ENCODE measurements around the gene PSMD7.

Gene PSMD7

GRCh38 chr16:74298104-74298503, 1.5 kb downstream of the PSMD7 start:
- H3K27ac ChIP-seq (ENCODE audit: low read length, poor library complexity, severe bottlenecking), result no peak overlapping the region
- no peak overlapping the region for H4K8ac ChIP-seq (ENCODE audit: low read length)
- H2BK15ac ChIP-seq (ENCODE audit: low read depth, poor library complexity, severe bottlenecking), result no peak overlapping the region
- H3K14ac ChIP-seq (ENCODE audit: low read length in 2 of 2), result no peak overlapping the region
- no peak overlapping the region for H2BK12ac ChIP-seq (ENCODE audit: low read length in 2 of 2)
- no peaks in the 10 kb centered on the region for H3K27me3 ChIP-seq (ENCODE audit: control insufficient read depth in 1 of 2, insufficient read depth in 1 of 2, low read length in 2 of 2)
- peaks cover 10 to 50% of the 10 kb centered on the region in 2 experiments for H3K36me3 ChIP-seq (ENCODE audit: control insufficient read depth in 1 of 2, insufficient read depth in 2 of 2, low read depth in 1 of 2, low read length in 2 of 2)
- H3K4me3 ChIP-seq (ENCODE audit: insufficient read depth in 1 of 2, low read depth in 1 of 2, low read length in 2 of 2), result peak overlapping the region in 1 of 2 experiments; percentile 97
- WGBS, result 100% methylated on average over 2 of the region's 2 CpGs
- H2AK5ac ChIP-seq (ENCODE audit: low read length, severe bottlenecking), result no peak overlapping the region
- no peaks in the 10 kb centered on the region for H3K9me3 ChIP-seq (ENCODE audit: control insufficient read depth, low read length)
- H2BK5ac ChIP-seq (ENCODE audit: low read depth, low read length, poor library complexity, severe bottlenecking), result no peak overlapping the region
- H3K18ac ChIP-seq (ENCODE audit: low read depth in 1 of 2, low read length in 2 of 2), result no peak overlapping the region
- no peak overlapping the region for H4K91ac ChIP-seq (ENCODE audit: low read length)
- no peak overlapping the region for H2AFZ ChIP-seq (ENCODE audit: low read depth, low read length)
- no peak overlapping the region for H3K4ac ChIP-seq (ENCODE audit: low read depth in 1 of 2, low read length in 2 of 2)
- no peak overlapping the region for H2BK120ac ChIP-seq (ENCODE audit: low read depth, low read length)
- H3K4me1 ChIP-seq (ENCODE audit: control insufficient read depth, insufficient read depth, low read depth, low read length), result peaks cover 10% of the 10 kb centered on the region
- DNase-seq, result no peak
- H3K9ac ChIP-seq (ENCODE audit: low read length), result peak overlapping the region; percentile 99
- H3K4me2 ChIP-seq (ENCODE audit: low read length, poor library complexity, severe bottlenecking), result peak overlapping the region; percentile 92
- no peak overlapping the region for H3K23ac ChIP-seq (ENCODE audit: low read length in 2 of 2)
- peaks cover 12% of the 10 kb centered on the region for H3K79me1 ChIP-seq (replicated peaks; ENCODE audit: low read length, poor library complexity, severe bottlenecking)

- Histone ChIP-seq H2BK5ac (ENCODE audit: low read depth, low read length, poor library complexity, severe bottlenecking) (no peak overlapping the region), H3K36me3 (ENCODE audit: control insufficient read depth in 1 of 2, insufficient read depth in 2 of 2, low read depth in 1 of 2, low read length in 2 of 2) (peaks cover 32 to 92% of the 10 kb centered on the region in 2 experiments), H2BK120ac (ENCODE audit: low read depth, low read length) (no peak overlapping the region), H3K18ac (ENCODE audit: low read depth in 1 of 2, low read length in 2 of 2) (no peak overlapping the region), H3K79me1 (replicated peaks; ENCODE audit: low read length, poor library complexity, severe bottlenecking) (peaks cover 20% of the 10 kb centered on the region), H3K27ac (ENCODE audit: low read length, poor library complexity, severe bottlenecking) (no peak overlapping the region), H3K23ac (ENCODE audit: low read length in 2 of 2) (no peak overlapping the region), H2BK12ac (ENCODE audit: low read length in 2 of 2) (no peak overlapping the region), H3K4me3 (ENCODE audit: insufficient read depth in 1 of 2, low read depth in 1 of 2, low read length in 2 of 2) (no peak overlapping the region), H4K91ac (ENCODE audit: low read length) (no peak overlapping the region), H2AK5ac (ENCODE audit: low read length, severe bottlenecking) (no peak overlapping the region), H3K9ac (ENCODE audit: low read length) (no peak overlapping the region), H3K14ac (ENCODE audit: low read length in 2 of 2) (no peak overlapping the region), H4K8ac (ENCODE audit: low read length) (no peak overlapping the region), H3K4me2 (ENCODE audit: low read length, poor library complexity, severe bottlenecking) (no peak overlapping the region), H3K4me1 (ENCODE audit: control insufficient read depth, insufficient read depth, low read depth, low read length) (peaks cover 9% of the 10 kb centered on the region), H2AFZ (ENCODE audit: low read depth, low read length) (no peak overlapping the region), H2BK15ac (ENCODE audit: low read depth, poor library complexity, severe bottlenecking) (no peak overlapping the region), H3K4ac (ENCODE audit: low read depth in 1 of 2, low read length in 2 of 2) (no peak overlapping the region), H3K9me3 (ENCODE audit: control insufficient read depth, low read length) (no peaks in the 10 kb centered on the region), H3K27me3 (ENCODE audit: control insufficient read depth in 1 of 2, insufficient read depth in 1 of 2, low read length in 2 of 2) (no peaks in the 10 kb centered on the region)
- WGBS, result 90% methylated on average over 4 of the region's 5 CpGs
- DNase-seq, result no peak
Measured at GRCh38 chr16:74302341-74302740, 5.7 kb downstream of the PSMD7 start.

- peaks cover 35 to 85% of the 10 kb centered on the region in 2 experiments for H3K36me3 ChIP-seq (ENCODE audit: control insufficient read depth in 1 of 2, insufficient read depth in 2 of 2, low read depth in 1 of 2, low read length in 2 of 2)
- H3K27me3 ChIP-seq (ENCODE audit: control insufficient read depth in 1 of 2, insufficient read depth in 1 of 2, low read length in 2 of 2), result no peaks in the 10 kb centered on the region
- H3K14ac ChIP-seq (ENCODE audit: low read length in 2 of 2), result no peak overlapping the region
- no peaks in the 10 kb centered on the region for H3K9me3 ChIP-seq (ENCODE audit: control insufficient read depth, low read length)
- no peak overlapping the region for H2AFZ ChIP-seq (ENCODE audit: low read depth, low read length)
- no peak overlapping the region for H3K27ac ChIP-seq (ENCODE audit: low read length, poor library complexity, severe bottlenecking)
- no peak overlapping the region for H2BK120ac ChIP-seq (ENCODE audit: low read depth, low read length)
- no peaks in the 10 kb centered on the region for H3K4me1 ChIP-seq (ENCODE audit: control insufficient read depth, insufficient read depth, low read depth, low read length)
- no peak overlapping the region for H4K8ac ChIP-seq (ENCODE audit: low read length)
- H2BK5ac ChIP-seq (ENCODE audit: low read depth, low read length, poor library complexity, severe bottlenecking), result no peak overlapping the region
- H3K4ac ChIP-seq (ENCODE audit: low read depth in 1 of 2, low read length in 2 of 2), result no peak overlapping the region
- H2BK15ac ChIP-seq (ENCODE audit: low read depth, poor library complexity, severe bottlenecking), result no peak overlapping the region
- H2BK12ac ChIP-seq (ENCODE audit: low read length in 2 of 2), result no peak overlapping the region
- no peak overlapping the region for H3K9ac ChIP-seq (ENCODE audit: low read length)
- H3K18ac ChIP-seq (ENCODE audit: low read depth in 1 of 2, low read length in 2 of 2), result no peak overlapping the region
- 96% methylated on average over 6 of the region's 10 CpGs for WGBS
- no peak for DNase-seq
- H4K91ac ChIP-seq (ENCODE audit: low read length), result no peak overlapping the region
- H2AK5ac ChIP-seq (ENCODE audit: low read length, severe bottlenecking), result no peak overlapping the region
- H3K79me1 ChIP-seq (replicated peaks; ENCODE audit: low read length, poor library complexity, severe bottlenecking), result peaks cover 20% of the 10 kb centered on the region
- no peak overlapping the region for H3K4me3 ChIP-seq (ENCODE audit: insufficient read depth in 1 of 2, low read depth in 1 of 2, low read length in 2 of 2)
- H3K4me2 ChIP-seq (ENCODE audit: low read length, poor library complexity, severe bottlenecking), result no peak overlapping the region
- H3K23ac ChIP-seq (ENCODE audit: low read length in 2 of 2), result no peak overlapping the region
Measured at GRCh38 chr16:74304164-74304834, 7.7 kb downstream of the PSMD7 start.

- Histone ChIP-seq H3K4me2 (ENCODE audit: low read length, poor library complexity, severe bottlenecking) (no peak overlapping the region), H2AFZ (ENCODE audit: low read depth, low read length) (no peak overlapping the region), H3K14ac (ENCODE audit: low read length in 2 of 2) (no peak overlapping the region), H3K79me1 (replicated peaks; ENCODE audit: low read length, poor library complexity, severe bottlenecking) (peaks cover 20% of the 10 kb centered on the region), H3K18ac (ENCODE audit: low read depth in 1 of 2, low read length in 2 of 2) (no peak overlapping the region), H4K8ac (ENCODE audit: low read length) (no peak overlapping the region), H3K9ac (ENCODE audit: low read length) (no peak overlapping the region), H2BK15ac (ENCODE audit: low read depth, poor library complexity, severe bottlenecking) (no peak overlapping the region), H2BK5ac (ENCODE audit: low read depth, low read length, poor library complexity, severe bottlenecking) (no peak overlapping the region), H3K27ac (ENCODE audit: low read length, poor library complexity, severe bottlenecking) (no peak overlapping the region), H3K4ac (ENCODE audit: low read depth in 1 of 2, low read length in 2 of 2) (no peak overlapping the region), H3K36me3 (ENCODE audit: control insufficient read depth in 1 of 2, insufficient read depth in 2 of 2, low read depth in 1 of 2, low read length in 2 of 2) (peaks cover 33 to 80% of the 10 kb centered on the region in 2 experiments), H3K9me3 (ENCODE audit: control insufficient read depth, low read length) (no peaks in the 10 kb centered on the region), H4K91ac (ENCODE audit: low read length) (no peak overlapping the region), H2AK5ac (ENCODE audit: low read length, severe bottlenecking) (no peak overlapping the region), H2BK120ac (ENCODE audit: low read depth, low read length) (no peak overlapping the region), H3K4me1 (ENCODE audit: control insufficient read depth, insufficient read depth, low read depth, low read length) (no peaks in the 10 kb centered on the region), H3K23ac (ENCODE audit: low read length in 2 of 2) (no peak overlapping the region), H3K4me3 (ENCODE audit: insufficient read depth in 1 of 2, low read depth in 1 of 2, low read length in 2 of 2) (no peak overlapping the region), H3K27me3 (ENCODE audit: control insufficient read depth in 1 of 2, insufficient read depth in 1 of 2, low read length in 2 of 2) (no peaks in the 10 kb centered on the region), H2BK12ac (ENCODE audit: low read length in 2 of 2) (no peak overlapping the region)
- no CpG with 5 or more reads among the region's 2 CpGs for WGBS
- no peak for DNase-seq
Measured at GRCh38 chr16:74304835-74305176, 8.2 kb downstream of the PSMD7 start.
